GM12872 (cell line): ENCODE results near the gene DLK1.

Experiments
- CTCF ChIP-seq: IDR thresholded peaks from 3 replicates; pipeline ENCODE4 v1.5.1; 2011; ENCODE audit warnings: low read depth, mild to moderate bottlenecking, low read length, moderate library complexity; ENCODE audit not compliant: insufficient read depth

The DLK1 gene

GRCh38 chr14:100786576-100787219 is 60.0 kb downstream of the DLK1 start:
- no peak for TF ChIP-seq CTCF

GRCh38 chr14:100787659-100788058 is 61.0 kb downstream of the DLK1 start:
- no peak for TF ChIP-seq CTCF
